Rectal smooth muscle tissue (tissue), 1 donor: Measurements from ENCODE around the gene RNF217.

ENCODE experiments used
- H3K27ac ChIP-seq: one replicate; pipeline ENCODE4 v1.7.0; 2013; ENCODE audit warnings: low read depth, low read length, inconsistent platforms
- H3K27me3 ChIP-seq: one replicate; pipeline ENCODE4 v1.7.0; 2013; ENCODE audit warnings: low read length; ENCODE audit not compliant: control insufficient read depth, insufficient read depth
- H3K36me3 ChIP-seq: one replicate; pipeline ENCODE4 v1.7.0; 2013; ENCODE audit warnings: low read length; ENCODE audit not compliant: control insufficient read depth, insufficient read depth
- H3K4me1 ChIP-seq: one replicate; pipeline ENCODE4 v1.7.0; 2013; ENCODE audit warnings: low read length; ENCODE audit not compliant: control insufficient read depth, insufficient read depth
- H3K4me3 ChIP-seq: one replicate; pipeline ENCODE4 v1.7.0; 2013; ENCODE audit warnings: low read length
- H3K9ac ChIP-seq: one replicate; pipeline ENCODE4 v1.7.0; 2013; ENCODE audit warnings: low read length

Gene RNF217

DNA sequence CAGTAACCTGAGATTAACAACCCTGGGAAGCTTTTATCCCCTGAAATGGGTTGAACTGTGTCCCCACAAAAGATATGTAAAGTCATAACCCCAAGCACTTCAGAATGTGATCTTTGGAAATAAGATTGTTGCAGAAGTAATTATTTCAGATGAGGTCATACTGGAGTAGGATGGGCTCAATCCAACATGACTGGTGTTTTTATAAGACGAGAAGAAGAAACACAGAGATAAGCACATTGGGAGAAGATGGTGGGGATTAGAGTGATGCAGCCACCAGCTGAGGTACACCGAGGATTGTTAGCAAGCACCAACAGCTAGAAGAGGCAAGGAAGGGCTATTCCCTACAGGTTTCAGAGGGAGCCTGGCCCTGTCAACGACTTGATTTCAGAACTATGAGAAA is 12.5 kb upstream of the RNF217 start:
- H3K9ac ChIP-seq, result no peak overlapping the region
- no peaks in the 10 kb centered on the region for H3K36me3 ChIP-seq
- no peaks in the 10 kb centered on the region for H3K4me1 ChIP-seq
- no peaks in the 10 kb centered on the region for H3K27me3 ChIP-seq
- no peak overlapping the region for H3K27ac ChIP-seq
- H3K4me3 ChIP-seq, result no peak overlapping the region

DNA sequence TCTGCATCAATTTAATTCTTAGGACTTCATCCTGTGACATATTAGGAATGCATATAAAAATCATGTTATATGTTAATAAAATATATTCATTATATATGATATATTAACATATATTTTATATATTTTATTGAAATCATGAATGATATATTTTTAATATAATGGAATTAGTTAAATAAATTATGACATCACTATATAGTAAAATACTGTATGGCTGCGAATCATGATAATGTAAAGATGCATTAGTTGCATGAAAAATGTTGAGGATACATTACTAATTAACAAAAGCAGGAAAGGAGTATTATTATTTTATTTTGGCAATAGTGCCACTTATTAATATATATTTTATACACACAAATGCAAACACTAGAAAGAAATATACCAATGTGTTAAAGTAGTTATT is 8.4 kb upstream of the RNF217 start:
- Histone ChIP-seq H3K4me1 (no peaks in the 10 kb centered on the region), H3K9ac (no peak overlapping the region), H3K27me3 (no peaks in the 10 kb centered on the region), H3K27ac (no peak overlapping the region), H3K36me3 (no peaks in the 10 kb centered on the region), H3K4me3 (no peak overlapping the region)

DNA sequence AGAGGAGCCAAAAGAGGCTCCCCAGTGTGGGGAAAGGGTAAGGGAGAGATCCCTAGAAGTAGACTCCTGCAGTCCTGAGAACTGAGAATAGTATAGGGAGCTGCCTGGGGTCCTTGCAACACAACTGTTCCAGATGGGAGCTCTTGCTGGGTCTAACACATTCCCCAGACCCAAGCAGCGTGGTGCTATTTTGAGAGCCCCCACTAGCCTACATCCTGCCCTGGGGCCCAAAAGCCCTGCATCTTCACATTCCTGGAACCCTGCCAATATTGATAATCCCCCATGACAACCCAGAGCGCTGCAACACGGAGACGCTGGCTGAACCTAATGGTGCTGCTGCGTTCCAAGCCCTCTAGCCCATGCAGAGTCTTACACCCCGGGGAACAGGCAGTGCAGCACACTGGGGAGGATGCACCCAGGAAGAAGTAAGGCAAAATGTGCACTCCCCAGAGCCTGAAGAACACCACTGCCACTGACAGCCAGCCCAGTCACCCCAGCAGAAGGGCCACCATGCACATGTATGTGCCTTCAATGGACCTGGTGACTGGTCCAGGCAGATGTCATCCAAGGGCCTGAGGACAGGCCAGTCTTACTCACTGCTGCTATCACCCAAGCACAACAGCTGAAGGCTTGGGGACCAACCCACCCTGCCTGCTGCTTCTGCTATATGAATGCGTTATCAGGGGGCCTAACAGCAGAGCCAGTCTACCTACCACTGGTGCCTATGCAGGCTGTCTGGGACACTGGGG is 7.0 kb upstream of the RNF217 start:
- no peaks in the 10 kb centered on the region for H3K36me3 ChIP-seq
- H3K4me1 ChIP-seq, result no peaks in the 10 kb centered on the region
- H3K27me3 ChIP-seq, result no peaks in the 10 kb centered on the region
- no peak overlapping the region for H3K9ac ChIP-seq
- H3K27ac ChIP-seq, result no peak overlapping the region
- no peak overlapping the region for H3K4me3 ChIP-seq

DNA sequence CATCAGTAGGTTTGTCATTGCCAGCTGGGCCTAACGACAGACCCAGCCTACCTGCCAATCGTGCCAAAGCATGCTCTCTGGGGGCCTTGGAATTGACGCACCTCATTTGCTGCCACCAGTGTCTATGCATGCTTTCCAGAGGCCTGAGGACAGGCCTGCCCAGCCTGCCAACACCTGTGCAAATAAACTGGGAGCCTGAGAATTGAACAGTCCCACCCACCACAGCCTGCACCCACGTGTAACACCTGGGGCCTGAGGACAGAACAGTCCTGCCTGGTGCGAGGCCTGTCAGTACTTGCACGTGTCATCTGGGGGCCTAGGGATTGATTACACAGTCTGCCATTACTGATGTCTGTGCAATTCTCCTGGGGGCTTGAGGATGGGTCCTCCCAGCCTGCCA is 6.2 kb upstream of the RNF217 start:
- peaks cover 4% of the 10 kb centered on the region for H3K4me1 ChIP-seq
- H3K27me3 ChIP-seq, result no peaks in the 10 kb centered on the region
- H3K27ac ChIP-seq, result no peak overlapping the region
- H3K36me3 ChIP-seq, result no peaks in the 10 kb centered on the region
- no peak overlapping the region for H3K4me3 ChIP-seq
- no peak overlapping the region for H3K9ac ChIP-seq

GRCh38 chr6:124958149-124958548 is 4.1 kb upstream of the RNF217 start:
- Histone ChIP-seq H3K27me3 (no peaks in the 10 kb centered on the region), H3K4me1 (peaks cover 4% of the 10 kb centered on the region), H3K36me3 (no peaks in the 10 kb centered on the region), H3K4me3 (no peak overlapping the region), H3K9ac (no peak overlapping the region), H3K27ac (no peak overlapping the region)

DNA sequence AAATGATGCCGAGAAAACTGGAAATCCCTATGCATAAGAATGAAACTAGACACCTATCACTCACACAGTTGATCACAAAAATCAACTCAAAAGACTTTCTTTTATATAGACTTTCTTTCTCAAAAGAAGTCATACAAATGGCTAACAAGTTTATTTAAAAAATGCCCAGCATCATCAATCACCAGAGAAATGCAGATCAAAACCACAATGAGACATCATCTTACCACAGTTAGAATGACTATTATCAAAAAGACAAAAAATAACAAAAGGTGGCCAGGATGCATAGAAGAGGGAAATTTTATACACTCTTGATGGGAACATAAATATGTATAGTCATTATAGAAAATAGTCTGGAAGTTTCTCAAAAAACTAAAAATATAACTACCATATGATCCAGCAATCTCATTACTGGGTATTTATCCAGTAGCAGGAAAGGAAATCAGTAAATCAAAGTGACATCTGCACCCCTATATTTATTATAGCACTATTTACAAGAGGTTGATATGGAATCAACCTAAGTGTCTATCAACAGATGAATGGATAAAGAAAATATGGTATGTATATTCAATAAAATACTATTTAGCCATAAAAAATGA is 3.4 kb upstream of the RNF217 start:
- Histone ChIP-seq H3K36me3 (no peaks in the 10 kb centered on the region), H3K27ac (no peak overlapping the region), H3K27me3 (no peaks in the 10 kb centered on the region), H3K9ac (no peak overlapping the region), H3K4me3 (no peak overlapping the region), H3K4me1 (peaks cover 4% of the 10 kb centered on the region)

DNA sequence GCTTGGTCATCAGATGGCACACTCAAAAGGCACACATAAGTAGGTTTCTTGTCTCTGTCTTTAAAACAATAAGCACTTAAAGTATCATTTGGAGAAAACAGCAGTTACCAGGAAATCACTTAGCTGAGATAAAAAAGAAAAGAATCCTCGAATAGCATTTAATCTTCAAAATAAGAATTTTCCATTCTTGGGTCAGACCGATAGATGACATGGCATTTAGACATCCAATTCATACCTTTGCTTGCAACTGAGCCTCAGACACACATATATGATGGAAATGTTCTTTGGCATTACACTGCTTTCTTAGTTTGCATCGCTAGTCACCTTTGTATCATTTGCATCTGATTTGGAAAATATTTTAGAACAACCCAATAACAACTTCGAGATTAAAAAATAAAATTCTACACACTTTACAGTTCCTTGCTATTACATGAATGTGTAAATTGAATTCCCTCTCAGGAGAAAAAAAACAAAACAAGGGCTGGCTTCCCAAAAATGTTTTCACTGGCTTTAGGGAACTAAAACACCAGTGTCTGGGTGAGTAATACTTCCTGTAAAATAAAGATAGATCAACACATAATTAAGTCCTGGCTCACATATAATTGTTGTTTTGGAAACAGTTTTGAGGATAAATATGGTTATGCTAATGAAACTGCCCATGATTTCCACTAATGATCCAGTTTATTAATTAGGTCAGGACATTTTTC is 1.3 kb upstream of the RNF217 start:
- Histone ChIP-seq H3K36me3 (no peaks in the 10 kb centered on the region), H3K4me1 (peaks cover 10% of the 10 kb centered on the region), H3K27ac (peak overlapping the region; percentile 96), H3K27me3 (no peaks in the 10 kb centered on the region), H3K9ac (no peak overlapping the region), H3K4me3 (peak overlapping the region; percentile 84)

DNA sequence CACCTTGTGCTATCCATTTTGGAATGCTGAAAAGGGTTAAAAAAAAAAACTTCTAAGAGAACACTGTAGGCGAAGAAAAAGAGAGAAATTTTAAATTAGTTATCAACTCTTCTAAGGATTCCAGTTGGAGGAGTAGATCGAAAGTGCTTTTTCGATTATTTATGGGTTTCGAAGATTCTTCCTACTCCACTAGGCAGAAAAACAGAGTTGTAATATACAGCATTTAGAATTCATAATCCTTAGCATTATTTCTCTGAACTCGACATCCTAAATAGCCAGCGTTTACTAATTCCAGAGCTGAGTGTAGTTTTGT is 817 bp upstream of the RNF217 start:
- peaks cover 11% of the 10 kb centered on the region for H3K4me1 ChIP-seq
- no peaks in the 10 kb centered on the region for H3K36me3 ChIP-seq
- H3K9ac ChIP-seq, result peak overlapping the region; percentile 66
- no peaks in the 10 kb centered on the region for H3K27me3 ChIP-seq
- H3K27ac ChIP-seq, result peak overlapping the region; percentile 96
- H3K4me3 ChIP-seq, result peak overlapping the region; percentile 84

DNA sequence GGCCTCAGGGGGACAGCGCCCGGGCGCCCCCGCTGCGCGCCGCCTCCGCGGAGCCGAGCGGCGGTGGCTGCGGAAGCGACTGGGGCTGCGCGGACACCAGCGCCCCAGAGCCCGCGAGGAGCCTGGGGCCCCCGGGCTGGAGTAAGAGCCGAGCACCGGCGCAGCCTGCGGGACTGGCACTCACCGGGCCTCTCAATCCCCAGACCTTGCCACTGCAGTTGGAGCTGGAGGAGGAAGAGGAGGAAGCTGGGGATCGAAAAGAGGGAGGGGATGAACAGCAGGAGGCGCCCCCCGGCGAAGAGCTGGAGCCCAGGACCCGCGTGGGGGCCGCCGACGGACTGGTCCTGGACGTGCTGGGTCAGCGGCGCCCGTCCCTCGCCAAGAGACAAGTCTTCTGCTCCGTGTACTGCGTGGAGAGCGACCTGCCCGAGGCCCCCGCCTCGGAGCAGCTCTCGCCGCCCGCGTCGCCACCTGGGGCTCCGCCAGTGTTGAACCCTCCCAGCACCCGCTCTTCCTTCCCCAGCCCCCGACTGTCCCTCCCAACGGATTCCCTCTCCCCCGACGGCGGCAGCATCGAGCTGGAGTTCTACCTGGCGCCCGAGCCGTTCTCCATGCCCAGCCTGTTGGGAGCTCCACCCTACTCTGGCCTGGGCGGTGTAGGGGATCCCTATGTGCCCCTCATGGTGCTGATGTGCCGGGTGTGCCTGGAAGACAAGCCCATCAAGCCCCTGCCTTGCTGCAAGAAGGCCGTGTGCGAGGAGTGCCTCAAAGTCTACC is 590 bp downstream of the RNF217 start:
- Histone ChIP-seq H3K27me3 (no peaks in the 10 kb centered on the region), H3K4me1 (peaks cover 17% of the 10 kb centered on the region), H3K27ac (peak overlapping the region; percentile 96), H3K4me3 (peak overlapping the region; percentile 84), H3K9ac (peak overlapping the region; percentile 66), H3K36me3 (no peaks in the 10 kb centered on the region)

- peak overlapping the region; percentile 96 for H3K27ac ChIP-seq
Observed at GRCh38 chr6:124963416-124963785, 1.2 kb downstream of the RNF217 start.

DNA sequence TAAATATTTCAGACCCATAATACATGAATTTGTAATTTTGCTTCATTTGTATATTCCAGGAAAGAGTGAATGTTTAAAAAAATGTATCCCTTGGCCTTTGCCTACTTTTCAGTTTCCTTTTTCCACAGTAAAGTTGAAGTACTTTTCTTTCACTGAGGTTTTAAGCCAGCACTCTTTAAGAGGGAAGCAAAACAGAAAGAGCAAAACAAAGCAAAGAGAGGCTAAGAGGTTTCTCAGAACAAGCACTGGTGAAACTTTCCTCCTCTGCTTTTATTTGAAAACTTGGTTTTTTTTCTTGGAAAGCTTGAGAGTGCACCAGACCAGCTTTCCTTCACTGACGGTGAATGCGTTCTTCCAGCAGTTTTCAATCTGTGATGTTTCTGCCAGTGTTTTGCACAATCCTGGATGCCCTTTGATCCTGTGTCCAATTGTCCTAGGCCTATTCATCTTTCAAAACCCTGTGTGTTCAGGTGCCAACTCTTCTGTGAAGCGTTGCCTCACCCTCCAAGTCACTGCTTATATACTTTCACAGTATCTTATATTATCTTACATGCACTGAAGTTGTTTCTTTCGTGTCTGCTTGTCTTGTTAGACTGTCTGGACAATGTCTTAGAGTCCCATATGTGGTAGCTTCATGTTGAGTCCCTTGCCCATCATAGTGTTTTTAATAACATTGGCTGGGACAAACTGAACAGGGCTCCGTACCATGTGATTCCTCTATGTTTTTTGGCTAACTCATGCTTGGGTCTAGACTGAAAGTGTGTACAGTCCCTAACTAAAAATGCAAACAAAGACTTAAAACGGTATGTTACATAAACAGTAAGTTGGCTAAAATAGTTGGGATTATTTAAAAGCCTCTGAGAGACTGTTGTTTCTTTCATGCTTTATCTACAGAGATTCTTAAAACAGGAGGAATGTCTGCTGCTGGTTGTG is 1.9 kb downstream of the RNF217 start:
- Histone ChIP-seq H3K4me3 (peak overlapping the region; percentile 84), H3K36me3 (no peaks in the 10 kb centered on the region), H3K27ac (peak overlapping the region; percentile 96), H3K27me3 (no peaks in the 10 kb centered on the region), H3K4me1 (peaks cover 21% of the 10 kb centered on the region), H3K9ac (no peak overlapping the region)

More at GRCh38 chr6:124963416-124963785, 1.2 kb downstream of the RNF217 start:
- Histone ChIP-seq H3K36me3 (no peaks in the 10 kb centered on the region), H3K9ac (peak overlapping the region; percentile 66), H3K4me1 (peaks cover 19% of the 10 kb centered on the region), H3K4me3 (peak overlapping the region; percentile 84), H3K27me3 (no peaks in the 10 kb centered on the region)
